H1 (cell line): ENCODE measurements around the gene CUL9. TPM values are rescaled to one million over a fixed set of nuclear protein-coding genes. Genes with fewer than 3 reads are reported as not detected.

ENCODE experiments used
- CTCF ChIA-PET: fragments of 300-600 bp; sonication (Branson Sonifier 250); formaldehyde crosslinking; loops from one replicate; lab custom pipeline; 2021; ENCODE audit not compliant: partially characterized antibody; lab: Charles Lee
- POLR2A ChIA-PET: fragments of 300-600 bp; sonication (Branson Sonifier 250); formaldehyde crosslinking; loops from one replicate; lab custom pipeline; 2021; ENCODE audit warnings: inconsistent platforms; ENCODE audit not compliant: partially characterized antibody; lab: Charles Lee
- DNase-seq, 2 experiments: peaks; one replicate each; pipeline versions ENCODE4 v3.0.0 to v3.0.0-alpha.2; 2010 to 2022; ENCODE audit warnings: low spot score in 2 of 2, low read depth in 1 of 2, mixed read lengths in 1 of 2
- FAIRE-seq: peaks from 2 replicates; lab custom pipeline; 2011; peaks lifted over from hg19 to GRCh38; lab: Jason Lieb, UNC
- H2AFZ ChIP-seq: 2 replicates; pipeline ENCODE4 v1.8.1; 2012; ENCODE audit warnings: low read length, inconsistent platforms
- H2AK5ac ChIP-seq: 2 replicates; pipeline ENCODE4 v1.6.1; 2013; ENCODE audit warnings: low read depth, low read length
- H2BK120ac ChIP-seq: replicated peaks from 2 replicates; pipeline ENCODE3; 2013; ENCODE audit warnings: low read depth, low read length, inconsistent platforms
- H2BK12ac ChIP-seq: 2 replicates; pipeline ENCODE4 v1.6.1; 2013; ENCODE audit warnings: low read depth, low read length
- H2BK15ac ChIP-seq: 2 replicates; pipeline ENCODE4 v1.6.1; 2013; ENCODE audit warnings: low read length
- H2BK20ac ChIP-seq: 2 replicates; pipeline ENCODE4 v1.6.1; 2013; ENCODE audit warnings: low read length
- H2BK5ac ChIP-seq: 2 replicates; pipeline ENCODE4 v1.6.1; 2013; ENCODE audit warnings: low read depth, low read length
- H3K14ac ChIP-seq: 2 replicates; pipeline ENCODE4 v1.6.1; 2013; ENCODE audit warnings: inconsistent platforms; ENCODE audit not compliant: insufficient read length
- H3K18ac ChIP-seq: 2 replicates; pipeline ENCODE4 v1.6.1; 2013; ENCODE audit warnings: low read length; ENCODE audit errors: extremely low read depth
- H3K23ac ChIP-seq: 2 replicates; pipeline ENCODE4 v1.6.1; 2013; ENCODE audit warnings: inconsistent platforms; ENCODE audit not compliant: insufficient read length
- H3K23me2 ChIP-seq: 2 replicates; pipeline ENCODE4 v1.6.1; 2013; ENCODE audit warnings: low read depth, low read length
- H3K27ac ChIP-seq: 2 replicates; pipeline ENCODE4 v1.6.1; 2011; ENCODE audit warnings: low read depth, low read length, inconsistent platforms
- H3K27me3 ChIP-seq, 4 experiments: replicated peaks in 1 of 4; 1 replicate in 1 of 4; 2 replicates in 3 of 4; pipeline versions ENCODE4 v1.6.1 to v1.8.1; 2011 to 2013; ENCODE audit warnings: low read length in 3 of 4, mild to moderate bottlenecking in 3 of 4, inconsistent platforms in 2 of 4, mixed read lengths in 2 of 4, moderate library complexity in 1 of 4; ENCODE audit not compliant: control insufficient read depth in 3 of 4, insufficient read depth in 3 of 4; ENCODE audit errors: extremely low read depth in 1 of 4
- H3K36me3 ChIP-seq, 4 experiments: 2 replicates each; pipeline versions ENCODE4 v1.6.1 to v1.8.1; 2011 to 2013; ENCODE audit warnings: mild to moderate bottlenecking in 4 of 4, low read length in 3 of 4, moderate library complexity in 2 of 4, control low read depth in 1 of 4, inconsistent platforms in 1 of 4; ENCODE audit not compliant: insufficient read depth in 4 of 4, control insufficient read depth in 2 of 4
- H3K4ac ChIP-seq: replicated peaks from 2 replicates; pipeline ENCODE3; 2013; ENCODE audit warnings: low read length, low read depth, mixed read lengths, inconsistent platforms; ENCODE audit not compliant: insufficient read length
- H3K4me1 ChIP-seq, 4 experiments: replicated peaks in 1 of 4; 1 replicate in 1 of 4; 2 replicates in 3 of 4; pipeline versions ENCODE4 v1.6.1 to v1.8.1; 2011 to 2013; ENCODE audit warnings: low read length in 3 of 4, inconsistent platforms in 2 of 4, mixed read lengths in 1 of 4; ENCODE audit not compliant: insufficient read depth in 4 of 4, control insufficient read depth in 3 of 4
- H3K4me2 ChIP-seq, 2 experiments: 2 replicates each; pipeline versions ENCODE4 v1.6.1 to v1.8.1; 2011 to 2013; ENCODE audit warnings: low read depth in 2 of 2, low read length in 2 of 2, control low read depth in 1 of 2, inconsistent platforms in 1 of 2, mild to moderate bottlenecking in 1 of 2; ENCODE audit not compliant: insufficient read depth in 1 of 2
- H3K4me3 ChIP-seq, 4 experiments: fragments of 200-600, 300-600 bp in 1 of 4; sonication (generic), shearing (Covaris generic), sonication (Bioruptor Twin) in 1 of 4; 2 replicates each; pipeline versions ENCODE4 v1.5.1 to v1.8.1; 2011 to 2016; ENCODE audit warnings: low read length in 4 of 4, low read depth in 3 of 4, control low read depth in 2 of 4, inconsistent platforms in 2 of 4, mild to moderate bottlenecking in 2 of 4, mixed read lengths in 1 of 4, moderate library complexity in 1 of 4; ENCODE audit not compliant: insufficient read depth in 2 of 4; ENCODE audit errors: extremely low read depth in 1 of 4
- H3K56ac ChIP-seq: replicated peaks from 2 replicates; pipeline ENCODE3; 2013; ENCODE audit warnings: low read depth, mild to moderate bottlenecking, mixed read lengths, low read length, inconsistent platforms; ENCODE audit not compliant: insufficient read length
- H3K79me1 ChIP-seq: 2 replicates; pipeline ENCODE4 v1.6.1; 2013; ENCODE audit warnings: low read depth, low read length, control low read depth
- H3K79me2 ChIP-seq, 2 experiments: 2 replicates each; pipeline versions ENCODE4 v1.6.1 to v1.8.1; 2012 to 2013; ENCODE audit warnings: low read length in 2 of 2, mild to moderate bottlenecking in 2 of 2, inconsistent platforms in 1 of 2; ENCODE audit not compliant: insufficient read depth in 2 of 2, control insufficient read depth in 1 of 2
- H3K9ac ChIP-seq, 4 experiments: replicated peaks in 1 of 4; 1 replicate in 1 of 4; 2 replicates in 3 of 4; pipeline versions ENCODE4 v1.6.1 to v1.8.1; 2011 to 2013; ENCODE audit warnings: low read depth in 3 of 4, low read length in 3 of 4, control low read depth in 2 of 4, mild to moderate bottlenecking in 2 of 4, moderate library complexity in 2 of 4, inconsistent platforms in 1 of 4; ENCODE audit errors: extremely low read depth in 1 of 4
- H3K9me3 ChIP-seq, 2 experiments: 2 replicates each; pipeline versions ENCODE4 v1.6.1 to v1.8.1; 2012 to 2013; ENCODE audit warnings: mild to moderate bottlenecking in 2 of 2, moderate library complexity in 2 of 2, control low read depth in 1 of 2, inconsistent platforms in 1 of 2, low read depth in 1 of 2, low read length in 1 of 2, mixed read lengths in 1 of 2; ENCODE audit not compliant: insufficient read depth in 2 of 2
- H4K20me1 ChIP-seq, 2 experiments: replicated peaks in 1 of 2; 2 replicates each; pipeline versions ENCODE3 to v1.8.1; 2011 to 2013; ENCODE audit warnings: inconsistent platforms in 2 of 2, low read length in 2 of 2, mild to moderate bottlenecking in 1 of 2; ENCODE audit not compliant: insufficient read depth in 2 of 2, control insufficient read depth in 1 of 2
- H4K5ac ChIP-seq: 2 replicates; pipeline ENCODE4 v1.6.1; 2013; ENCODE audit warnings: low read length, low read depth, mixed read lengths, inconsistent platforms; ENCODE audit not compliant: insufficient read length
- H4K8ac ChIP-seq: 2 replicates; pipeline ENCODE4 v1.8.0; 2013; ENCODE audit warnings: mild to moderate bottlenecking, moderate library complexity, low read length, inconsistent platforms; ENCODE audit not compliant: insufficient read depth; ENCODE audit errors: extremely low read depth
- H4K91ac ChIP-seq: replicated peaks from 2 replicates; pipeline ENCODE3; 2013; ENCODE audit warnings: low read length, mixed read lengths, inconsistent platforms; ENCODE audit not compliant: insufficient read length
- CHD7 ChIP-seq: fragments of 300-600 bp; sonication (generic); IDR thresholded peaks from 2 replicates; pipeline ENCODE4 v1.7.1; 2012; ENCODE audit warnings: low read length, moderate library complexity, mild to moderate bottlenecking, inconsistent platforms; ENCODE audit not compliant: insufficient replicate concordance
- polyA plus RNA-seq, 7 experiments: library from polyadenylated mRNA; depleted of rRNA in 3 of 7; stranded (reverse) in 5 of 7; unstranded in 2 of 7; fragments of >200 nt in 5 of 7; fragments of 200-250 nt in 2 of 7; gene quantifications; 1 replicate in 5 of 7; 2 replicates in 1 of 7; 4 replicates in 1 of 7; pipeline versions ENCODE4 v1.2.1 to v1.2.3, GENCODE V29; 2011 to 2013; ENCODE audit warnings: missing spikeins in 2 of 7, mixed read lengths in 2 of 7
- total RNA-seq: library from RNA; stranded (reverse); fragmentation: NEBNext Ultra II Directional; extraction: Animal tissue kit (Norgen Biotek cat#: 25700); gene quantifications from 2 replicates; pipeline ENCODE4 v1.2.1, GENCODE V29; 2021

The CUL9 gene
- total and polyA plus RNA-seq, 2 of the 8 experiments (the other 6 are each of a cell fraction or from before 2014, with no cell fraction given): 7.7 to 9.8 TPM

- Histone ChIP-seq H2BK15ac (0 out of 2 replicates have a peak overlapping the region, but pooled peaks have one; percentile 61), H4K91ac (peak overlapping the region; percentile 9), H3K23ac (no peak overlapping the region), H3K4me3 (no peak overlapping the region), H2BK5ac (no peak overlapping the region), H2BK120ac (no peak overlapping the region), H3K4me1 (peaks cover 3 to 42% (median 29%) of the 10 kb centered on the region in 4 experiments), H3K27ac (no peak overlapping the region), H4K8ac (no peak overlapping the region), H4K20me1 (no peaks in the 10 kb centered on the region), H3K18ac (no peak overlapping the region), H2BK20ac (no peak overlapping the region), H3K79me1 (no peaks in the 10 kb centered on the region), H3K79me2 (no peaks in the 10 kb centered on the region), H2AFZ (no peak overlapping the region), H3K4me2 (no peak overlapping the region), H3K9ac (no peak overlapping the region), H3K14ac (no peak overlapping the region), H3K27me3 (peaks cover 13 to 72% (median 57%) of the 10 kb centered on the region in 4 experiments), H3K9me3 (no peaks in the 10 kb centered on the region), H3K23me2 (peaks cover 15% of the 10 kb centered on the region), H2BK12ac (no peak overlapping the region), H3K4ac (no peak overlapping the region), H2AK5ac (no peak overlapping the region), H3K36me3 (no peaks in the 10 kb centered on the region), H4K5ac (no peak overlapping the region), H3K56ac (no peak overlapping the region)
- CTCF ChIA-PET: interaction anchor here (0.6 to 2.3 kb wide), 5 partner anchors 8 to 235 kb away, joined by 3 to 8 read pairs (median 3); no protein-coding TSS in a partner anchor
- FAIRE-seq (no peak), DNase-seq (no peak)
- POLR2A ChIA-PET: interaction anchor here (0.6 to 1.5 kb wide), 3 partner anchors 10 to 36 kb away, joined by 3 to 5 read pairs (median 3); no protein-coding TSS in a partner anchor
- TF ChIP-seq CHD7: no peak
These were observed 89.9 kb downstream of the CUL9 start for GRCh38 chr6:43271944-43272343.
